Glomerular endothelial cell (primary cell): ENCODE data around the gene DAB1. TPM values are rescaled to one million over a fixed set of nuclear protein-coding genes. Genes with fewer than 3 reads are reported as not detected.

ENCODE experiments used
- DNase-seq: peaks from one replicate; pipeline ENCODE4 v3.0.0-alpha.2; 2011; ENCODE audit warnings: low read depth, low spot score; ENCODE audit errors: extremely low read depth
- total RNA-seq: library from RNA; depleted of rRNA; stranded (reverse); fragments of >200 nt; gene quantifications from 2 replicates; pipeline ENCODE4 v1.2.3, GENCODE V29; 2015

DAB1 gene
- 0.18 TPM in 1 of 2 replicates, not detected in the other for total RNA-seq

GRCh38 chr1:57423656-57424211 is at the start of gene DAB1:
Gene DAB1 (minus strand): TSS chr1:57424060. CDS start chr1:57291030, 133,030 bp downstream.
- no peak for DNase-seq

- DNase-seq, result no peak
These were observed 49.6 kb upstream of the DAB1 start for GRCh38 chr1:57473448-57473847.

GRCh38 chr1:57471995-57472394 is 48.1 kb upstream of the DAB1 start:
- DNase-seq, result no peak

GRCh38 chr1:57470036-57470435 is 46.2 kb upstream of the DAB1 start:
- DNase-seq, result no peak

- DNase-seq, result no peak
These were observed 45.0 kb upstream of the DAB1 start for GRCh38 chr1:57468641-57469523.

- no peak for DNase-seq
These were observed 44.0 kb upstream of the DAB1 start for GRCh38 chr1:57467830-57468229.

GRCh38 chr1:57464756-57465155 is 40.9 kb upstream of the DAB1 start:
- DNase-seq, result no peak

GRCh38 chr1:57463343-57463742 is 39.5 kb upstream of the DAB1 start:
- DNase-seq, result no peak

GRCh38 chr1:57461405-57461804 is 37.5 kb upstream of the DAB1 start:
- DNase-seq, result no peak

- no peak for DNase-seq
These were observed 27.7 kb upstream of the DAB1 start for GRCh38 chr1:57451516-57451915.

GRCh38 chr1:57450981-57451380 is 27.1 kb upstream of the DAB1 start:
- no peak for DNase-seq

- no peak for DNase-seq
These were observed 23.7 kb upstream of the DAB1 start for GRCh38 chr1:57447551-57447950.

- no peak for DNase-seq
These were observed 19.1 kb upstream of the DAB1 start for GRCh38 chr1:57443004-57443403.

GRCh38 chr1:57440096-57440495 is 16.2 kb upstream of the DAB1 start:
- no peak for DNase-seq

- no peak for DNase-seq
These were observed 7.5 kb upstream of the DAB1 start for GRCh38 chr1:57431400-57431799.

GRCh38 chr1:57424231-57425027 is 569 bp upstream of the DAB1 start:
- DNase-seq, result no peak

GRCh38 chr1:57423135-57423655 is 665 bp downstream of the DAB1 start:
- DNase-seq, result no peak

GRCh38 chr1:57422271-57423134 is 1.4 kb downstream of the DAB1 start:
- DNase-seq, result no peak

- DNase-seq, result no peak
These were observed 2.1 kb downstream of the DAB1 start for GRCh38 chr1:57421806-57422205.
